ENCODE measurements around the gene PLXNC1. TPM values are rescaled to one million over a fixed set of nuclear protein-coding genes. Genes with fewer than 3 reads are reported as not detected.
A peak's percentile ranks its signal among the peaks of the same experiment; 100 is the strongest.

PLXNC1 gene
- total RNA-seq, 1 donor from 2014 or later = 8.3 TPM

DNA sequence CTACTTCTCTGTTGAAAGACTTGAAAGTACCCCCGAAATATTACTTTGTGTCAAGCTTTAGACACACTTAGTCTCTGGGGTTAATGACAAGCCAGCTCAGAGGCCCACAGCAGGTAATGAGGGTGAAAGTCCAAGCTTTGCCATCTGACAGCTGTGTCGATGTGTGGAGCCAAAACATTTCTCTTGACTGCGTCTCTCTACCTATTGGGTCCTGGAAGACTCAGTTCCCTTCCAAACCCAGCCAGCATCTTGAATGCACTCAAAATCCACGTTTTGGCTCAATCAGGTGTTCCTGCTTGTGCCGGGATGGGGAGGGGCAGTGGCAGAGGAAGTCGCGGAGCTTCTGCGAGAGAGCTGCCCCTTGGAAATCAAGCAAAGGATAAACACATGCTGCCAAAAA is 3.2 kb downstream of the PLXNC1 start:
- Mint-ChIP-seq H3K27me3 (peaks cover 79% of the 10 kb centered on the region), H3K9me3 (no peaks in the 10 kb centered on the region), H3K4me3 (peak overlapping the region; percentile 88), H3K27ac (peak overlapping the region; percentile 57), H3K36me3 (no peaks in the 10 kb centered on the region), H3K4me1 (ENCODE audit: unreplicated experiment) (peaks cover 17% of the 10 kb centered on the region)
- no peak for DNase-seq (ENCODE audit: extremely low spot score, unreplicated experiment)
- TF ChIP-seq, protein P1, sequence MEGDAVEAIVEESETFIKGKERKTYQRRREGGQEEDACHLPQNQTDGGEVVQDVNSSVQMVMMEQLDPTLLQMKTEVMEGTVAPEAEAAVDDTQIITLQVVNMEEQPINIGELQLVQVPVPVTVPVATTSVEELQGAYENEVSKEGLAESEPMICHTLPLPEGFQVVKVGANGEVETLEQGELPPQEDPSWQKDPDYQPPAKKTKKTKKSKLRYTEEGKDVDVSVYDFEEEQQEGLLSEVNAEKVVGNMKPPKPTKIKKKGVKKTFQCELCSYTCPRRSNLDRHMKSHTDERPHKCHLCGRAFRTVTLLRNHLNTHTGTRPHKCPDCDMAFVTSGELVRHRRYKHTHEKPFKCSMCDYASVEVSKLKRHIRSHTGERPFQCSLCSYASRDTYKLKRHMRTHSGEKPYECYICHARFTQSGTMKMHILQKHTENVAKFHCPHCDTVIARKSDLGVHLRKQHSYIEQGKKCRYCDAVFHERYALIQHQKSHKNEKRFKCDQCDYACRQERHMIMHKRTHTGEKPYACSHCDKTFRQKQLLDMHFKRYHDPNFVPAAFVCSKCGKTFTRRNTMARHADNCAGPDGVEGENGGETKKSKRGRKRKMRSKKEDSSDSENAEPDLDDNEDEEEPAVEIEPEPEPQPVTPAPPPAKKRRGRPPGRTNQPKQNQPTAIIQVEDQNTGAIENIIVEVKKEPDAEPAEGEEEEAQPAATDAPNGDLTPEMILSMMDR (conservative IDR thresholded peaks at IDR 0.05) = no peak

DNA sequence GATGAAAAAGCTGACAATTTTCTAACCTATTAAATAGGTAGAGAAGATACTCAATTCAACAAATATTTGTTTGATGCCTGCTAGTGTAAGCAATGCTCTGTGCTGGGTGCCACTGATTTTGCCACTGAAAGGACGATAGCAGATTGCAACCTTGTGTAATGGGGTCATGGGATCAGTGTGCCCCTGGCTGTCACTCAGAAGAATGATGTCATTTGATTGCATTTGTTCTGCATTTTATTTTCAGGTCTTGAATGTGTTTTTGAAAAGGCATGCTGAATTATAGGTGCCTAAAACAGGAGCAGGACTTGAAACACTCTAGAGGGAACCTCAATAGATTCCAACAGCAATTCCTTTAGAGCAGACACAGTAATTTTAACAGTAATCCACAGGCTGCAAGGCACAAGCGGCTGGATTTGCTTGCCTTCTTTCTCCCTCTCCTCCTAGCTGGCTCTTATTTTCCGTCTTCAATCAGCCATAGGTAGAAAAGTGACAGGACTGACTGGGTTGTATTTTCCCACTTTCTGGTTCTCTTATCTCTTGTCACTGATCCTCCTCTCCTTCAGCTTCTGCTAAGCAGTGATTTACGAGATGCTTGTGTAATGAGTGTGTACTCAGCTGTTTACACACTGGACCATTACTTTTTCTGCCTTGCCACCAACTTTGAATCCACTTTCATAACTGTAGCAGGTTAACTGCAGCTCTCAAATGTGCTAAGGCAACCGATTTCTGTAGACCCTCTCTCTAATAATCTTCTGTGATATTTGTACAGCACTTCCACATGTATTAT is 4.1 kb downstream of the PLXNC1 start:
- no peak overlapping the region for H3K27ac Mint-ChIP-seq
- H3K36me3 Mint-ChIP-seq = no peaks in the 10 kb centered on the region
- peak overlapping the region; percentile 88 for H3K4me3 Mint-ChIP-seq
- TF ChIP-seq, protein P1 (conservative IDR thresholded peaks at IDR 0.05) = no peak
- peaks cover 73% of the 10 kb centered on the region for H3K27me3 Mint-ChIP-seq
- DNase-seq (ENCODE audit: extremely low spot score, unreplicated experiment) = no peak
- H3K4me1 Mint-ChIP-seq (ENCODE audit: unreplicated experiment) = peaks cover 14% of the 10 kb centered on the region
- no peaks in the 10 kb centered on the region for H3K9me3 Mint-ChIP-seq

DNA sequence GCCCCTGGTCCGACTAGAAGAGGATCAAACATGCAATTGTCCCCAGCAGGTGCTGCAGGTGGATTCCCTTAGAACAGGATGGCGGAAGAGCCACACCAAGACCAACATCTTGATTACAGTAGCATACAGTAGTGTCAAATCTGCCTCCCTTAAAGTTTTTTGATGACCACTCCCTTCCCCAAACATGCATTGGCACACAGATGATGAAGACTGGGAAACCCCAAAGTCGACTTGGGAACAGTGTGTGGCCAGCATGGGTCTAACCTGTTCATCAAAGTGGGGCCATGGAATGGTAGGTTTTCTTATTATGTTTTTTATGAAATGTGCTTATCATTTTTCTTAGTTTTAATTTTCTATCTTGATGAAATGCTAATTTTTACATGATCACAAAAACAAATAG is 8.8 kb downstream of the PLXNC1 start:
- peaks cover 41% of the 10 kb centered on the region for H3K27me3 Mint-ChIP-seq
- no peaks in the 10 kb centered on the region for H3K36me3 Mint-ChIP-seq
- H3K27ac Mint-ChIP-seq = no peak overlapping the region
- TF ChIP-seq, protein P1 (conservative IDR thresholded peaks at IDR 0.05) = no peak
- DNase-seq (ENCODE audit: extremely low spot score, unreplicated experiment) = no peak
- no peak overlapping the region for H3K4me3 Mint-ChIP-seq
- H3K9me3 Mint-ChIP-seq = peaks cover 1% of the 10 kb centered on the region
- H3K4me1 Mint-ChIP-seq (ENCODE audit: unreplicated experiment) = peaks cover 7% of the 10 kb centered on the region

DNA sequence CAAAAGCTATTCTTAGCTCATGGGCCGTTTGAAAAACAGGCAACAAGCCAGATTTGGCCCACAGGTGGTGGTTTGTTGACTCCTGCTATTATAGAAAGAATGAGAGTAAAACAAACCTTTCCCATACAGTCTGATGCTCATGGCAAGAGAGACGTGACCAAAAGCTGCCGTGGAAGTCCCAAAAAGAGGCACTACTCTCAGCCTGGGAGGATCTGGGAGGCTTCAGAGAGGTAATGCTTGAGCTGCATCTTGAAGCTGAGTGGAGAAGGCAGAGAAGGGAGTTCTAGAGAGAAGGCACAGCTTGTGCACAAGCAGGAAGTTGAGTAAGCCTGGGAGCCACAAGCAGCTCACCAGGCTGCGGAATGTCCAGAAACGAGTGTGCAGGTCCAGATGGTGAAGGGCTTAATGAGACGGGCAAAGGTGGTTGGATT is 9.6 kb downstream of the PLXNC1 start:
- TF ChIP-seq, protein P1 (conservative IDR thresholded peaks at IDR 0.05) = no peak
- no peak overlapping the region for H3K4me3 Mint-ChIP-seq

DNA sequence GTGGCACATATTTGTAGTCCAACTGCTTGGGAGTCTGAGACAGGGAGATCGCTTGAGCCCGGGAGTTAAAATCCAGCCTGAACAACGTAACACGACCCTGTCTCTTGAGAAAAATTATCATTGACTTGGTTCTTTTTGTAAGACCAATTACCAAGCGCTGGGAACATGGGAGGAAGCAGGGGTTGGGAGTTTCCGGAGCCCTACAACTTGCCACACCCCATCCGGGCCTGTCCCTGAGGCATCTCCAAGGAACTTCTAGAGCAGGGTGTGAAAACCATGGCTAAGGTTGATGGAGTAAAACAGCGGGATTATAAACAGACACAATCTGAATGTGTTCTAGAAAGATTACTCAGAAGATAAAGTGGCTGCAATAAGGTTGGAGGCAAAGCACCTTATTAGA is 10.3 kb downstream of the PLXNC1 start:
- TF ChIP-seq, protein P1 (conservative IDR thresholded peaks at IDR 0.05) = no peak
- no peak for DNase-seq (ENCODE audit: extremely low spot score, unreplicated experiment)
- peaks cover 5% of the 10 kb centered on the region for H3K9me3 Mint-ChIP-seq
- H3K4me1 Mint-ChIP-seq (ENCODE audit: unreplicated experiment) = no peaks in the 10 kb centered on the region
- no peak overlapping the region for H3K27ac Mint-ChIP-seq
- no peak overlapping the region for H3K4me3 Mint-ChIP-seq
- no peaks in the 10 kb centered on the region for H3K36me3 Mint-ChIP-seq
- H3K27me3 Mint-ChIP-seq = peaks cover 31% of the 10 kb centered on the region

More for the DNA sequence above, 9.6 kb downstream of the PLXNC1 start:
- H3K27me3 Mint-ChIP-seq = peaks cover 38% of the 10 kb centered on the region
- no peaks in the 10 kb centered on the region for H3K36me3 Mint-ChIP-seq
- no peak for DNase-seq (ENCODE audit: extremely low spot score, unreplicated experiment)
- no peaks in the 10 kb centered on the region for H3K4me1 Mint-ChIP-seq (ENCODE audit: unreplicated experiment)
- H3K27ac Mint-ChIP-seq = no peak overlapping the region
- peaks cover 5% of the 10 kb centered on the region for H3K9me3 Mint-ChIP-seq
